Suprapubic skin (tissue), 4 donors: ENCODE measurements around the gene SH2D2A. TPM values are rescaled to one million over a fixed set of nuclear protein-coding genes. Genes with fewer than 3 reads are reported as not detected.

ENCODE experiments used
- DNase-seq, 2 donors: peaks; one replicate each; pipeline ENCODE4 v3.0.0-alpha.2; 2019; ENCODE audit warnings: low spot score in 2 of 2
- H3K27ac ChIP-seq: fragments of 200-600 bp; sonication (generic); one replicate; pipeline ENCODE4 v1.5.1; 2019
- H3K27me3 ChIP-seq: fragments of 200-600 bp; sonication (generic); one replicate; pipeline ENCODE4 v1.5.1; 2019
- H3K36me3 ChIP-seq: fragments of 200-600 bp; sonication (generic); one replicate; pipeline ENCODE4 v1.5.1; 2019
- H3K4me1 ChIP-seq: fragments of 200-600 bp; sonication (generic); one replicate; pipeline ENCODE4 v1.5.1; 2019
- H3K4me3 ChIP-seq: fragments of 200-600 bp; sonication (generic); one replicate; pipeline ENCODE4 v1.5.1; 2019; ENCODE audit warnings: mild to moderate bottlenecking
- H3K9me3 ChIP-seq: fragments of 200-600 bp; sonication (generic); one replicate; pipeline ENCODE4 v1.5.1; 2019
- CTCF ChIP-seq, 2 donors: fragments of 200-600 bp in 1 of 2; fragments of 450-650 bp in 1 of 2; sonication (generic) in 1 of 2; IDR thresholded peaks; one replicate each; pipeline ENCODE4 v1.5.1; 2016 to 2019; ENCODE audit warnings: antibody characterized with exemption in 2 of 2, mild to moderate bottlenecking in 1 of 2, moderate library complexity in 1 of 2
- EP300 ChIP-seq: sonication (generic); formaldehyde crosslinking; IDR thresholded peaks from one replicate; pipeline ENCODE4 v1.6.1; 2017; ENCODE audit warnings: antibody characterized with exemption
- POLR2A ChIP-seq, 2 donors: fragments of 450-650 bp; IDR thresholded peaks; one replicate each; pipeline ENCODE4 v1.6.1; 2017; ENCODE audit warnings: antibody characterized with exemption in 2 of 2, mild to moderate bottlenecking in 2 of 2, moderate library complexity in 2 of 2
- POLR2AphosphoS5 ChIP-seq, 3 donors: sonication (generic); formaldehyde crosslinking; IDR thresholded peaks; one replicate each; pipeline ENCODE4 v1.6.1; 2017; ENCODE audit warnings: antibody characterized with exemption in 3 of 3
- WGBS: methylation state at CpG from one replicate; pipeline ENCODE4 v1.1.5; 2018; 5-methylcytosine and 5-hydroxymethylcytosine counted together
- total RNA-seq, 4 donors: library from RNA; depleted of rRNA; stranded (reverse); fragments of >200 nt; gene quantifications; one replicate each; pipeline ENCODE4 v1.1.0, GENCODE V29; 2016

SH2D2A gene
- total RNA-seq, 4 donors from 2014 or later = 0.29 to 0.48 TPM; not detected in 2

GRCh38 chr1:156803086-156803851 lies 13.4 kb downstream of the SH2D2A start:
- WGBS = 90% methylated on average over 9 of the region's 13 CpGs
- peaks cover 26% of the 10 kb centered on the region for H3K4me1 ChIP-seq
- H3K36me3 ChIP-seq = peaks cover 36% of the 10 kb centered on the region
- no peak overlapping the region for H3K4me3 ChIP-seq
- H3K27me3 ChIP-seq = no peaks in the 10 kb centered on the region
- no peaks in the 10 kb centered on the region for H3K9me3 ChIP-seq
- no peak for TF ChIP-seq POLR2A (IDR thresholded peaks at IDR 0.05)
- TF ChIP-seq EP300 = no peak
- TF ChIP-seq POLR2AphosphoS5 (IDR thresholded peaks at IDR 0.05) = no peak
- DNase-seq = no peak
- H3K27ac ChIP-seq = no peak overlapping the region

- peaks cover 26% of the 10 kb centered on the region for H3K4me1 ChIP-seq
- no peak overlapping the region for H3K27ac ChIP-seq
- DNase-seq = peak in 1 of 2 donors; percentile 38
- no peaks in the 10 kb centered on the region for H3K27me3 ChIP-seq
- H3K36me3 ChIP-seq = peaks cover 44% of the 10 kb centered on the region
- no peaks in the 10 kb centered on the region for H3K9me3 ChIP-seq
- WGBS = 100% methylated on average over 8 of the region's 8 CpGs
- no peak overlapping the region for H3K4me3 ChIP-seq
- TF ChIP-seq CTCF (IDR thresholded peaks at IDR 0.05) = no peak
- no peak for TF ChIP-seq EP300
- no peak for TF ChIP-seq POLR2AphosphoS5 (IDR thresholded peaks at IDR 0.05)
- TF ChIP-seq POLR2A (IDR thresholded peaks at IDR 0.05) = no peak
These were observed 14.2 kb downstream of the SH2D2A start for GRCh38 chr1:156802421-156802935.

DNA sequence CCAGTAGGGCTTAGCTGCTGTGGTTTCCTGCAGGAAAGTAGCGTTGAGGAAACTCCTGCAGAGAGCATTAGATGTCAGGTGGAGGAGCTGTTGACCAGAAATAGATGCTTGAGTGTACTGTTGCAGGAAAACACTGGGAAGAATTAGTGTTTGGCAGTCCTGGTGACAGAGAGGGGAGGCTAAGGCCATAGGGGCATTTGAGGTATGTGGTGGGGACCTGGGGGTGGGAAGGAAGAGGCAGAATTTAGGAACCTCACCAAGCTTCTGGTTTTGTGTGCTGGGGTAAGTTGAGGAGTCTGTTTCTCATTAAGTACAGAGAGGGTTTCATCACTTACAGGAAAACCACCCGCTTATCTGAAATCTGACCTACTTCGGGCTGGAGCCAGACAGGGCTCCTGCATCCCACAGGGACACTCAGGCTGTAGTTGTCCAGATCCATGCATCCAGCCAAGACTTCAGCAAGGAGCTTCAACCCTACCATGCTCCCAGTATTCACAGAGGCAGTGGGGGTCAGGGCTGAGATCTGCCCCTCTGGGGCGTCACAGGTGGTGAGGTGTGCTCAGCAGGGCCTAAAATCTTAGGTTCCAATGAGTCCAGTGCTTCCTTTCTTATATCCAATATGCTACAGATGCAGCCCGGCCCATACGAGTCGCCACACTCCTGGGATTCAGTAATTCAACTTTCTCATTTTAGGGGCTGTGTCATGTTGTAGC lies 15.1 kb downstream of the SH2D2A start:
- WGBS = 55% methylated on average over 6 of the region's 7 CpGs

DNA sequence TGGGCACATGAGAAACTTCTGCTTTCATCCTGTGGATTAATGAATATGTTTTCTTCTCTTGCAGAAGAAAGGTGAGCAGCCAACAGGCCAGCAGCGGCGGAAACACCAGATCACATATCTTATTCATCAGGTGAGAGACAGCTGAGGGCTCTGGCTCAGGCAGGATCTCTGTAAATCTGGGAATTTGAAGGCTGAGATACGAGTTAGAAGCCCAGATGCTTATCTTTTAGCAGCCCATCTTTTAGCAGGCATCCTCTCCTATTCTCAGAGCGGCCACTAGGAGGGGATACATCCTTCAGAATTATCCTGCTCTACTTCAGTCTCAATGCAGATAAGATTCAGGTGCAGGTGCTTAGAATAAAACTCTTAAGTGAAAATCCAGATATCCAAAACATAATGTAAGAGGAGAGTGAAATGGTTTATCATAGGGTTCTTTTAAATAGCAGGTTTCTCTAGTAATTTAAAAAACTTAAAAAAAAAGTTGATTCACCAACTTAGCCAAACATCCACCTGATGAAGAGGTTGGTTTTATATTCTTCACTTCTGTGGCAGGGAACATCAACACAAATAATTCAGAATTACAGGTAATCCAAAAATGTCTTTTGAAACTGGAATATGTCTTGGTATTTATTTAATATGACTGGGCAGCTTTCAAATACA lies 19.3 kb downstream of the SH2D2A start:
- peak in 1 of 2 donors; percentile 9 for DNase-seq
- TF ChIP-seq CTCF (IDR thresholded peaks at IDR 0.05) (peak; percentile 37 to 70), POLR2AphosphoS5 (IDR thresholded peaks at IDR 0.05) (no peak)
- no peaks in the 10 kb centered on the region for H3K4me1 ChIP-seq
- no peaks in the 10 kb centered on the region for H3K27me3 ChIP-seq
- H3K36me3 ChIP-seq = peaks cover 95% of the 10 kb centered on the region
- no peaks in the 10 kb centered on the region for H3K9me3 ChIP-seq
- WGBS = 50% methylated on average over 4 of the region's 4 CpGs
- no peak overlapping the region for H3K4me3 ChIP-seq
- H3K27ac ChIP-seq = no peak overlapping the region

More for the DNA sequence above, 15.1 kb downstream of the SH2D2A start:
- H3K27me3 ChIP-seq = no peaks in the 10 kb centered on the region
- no peak for DNase-seq
- no peaks in the 10 kb centered on the region for H3K9me3 ChIP-seq
- TF ChIP-seq EP300 = no peak
- TF ChIP-seq CTCF (IDR thresholded peaks at IDR 0.05) = no peak
- TF ChIP-seq POLR2A (IDR thresholded peaks at IDR 0.05) = no peak
- no peak for TF ChIP-seq POLR2AphosphoS5 (IDR thresholded peaks at IDR 0.05)
- H3K36me3 ChIP-seq = peaks cover 53% of the 10 kb centered on the region
- H3K4me3 ChIP-seq = no peak overlapping the region
- no peak overlapping the region for H3K27ac ChIP-seq
- peaks cover 23% of the 10 kb centered on the region for H3K4me1 ChIP-seq

DNA sequence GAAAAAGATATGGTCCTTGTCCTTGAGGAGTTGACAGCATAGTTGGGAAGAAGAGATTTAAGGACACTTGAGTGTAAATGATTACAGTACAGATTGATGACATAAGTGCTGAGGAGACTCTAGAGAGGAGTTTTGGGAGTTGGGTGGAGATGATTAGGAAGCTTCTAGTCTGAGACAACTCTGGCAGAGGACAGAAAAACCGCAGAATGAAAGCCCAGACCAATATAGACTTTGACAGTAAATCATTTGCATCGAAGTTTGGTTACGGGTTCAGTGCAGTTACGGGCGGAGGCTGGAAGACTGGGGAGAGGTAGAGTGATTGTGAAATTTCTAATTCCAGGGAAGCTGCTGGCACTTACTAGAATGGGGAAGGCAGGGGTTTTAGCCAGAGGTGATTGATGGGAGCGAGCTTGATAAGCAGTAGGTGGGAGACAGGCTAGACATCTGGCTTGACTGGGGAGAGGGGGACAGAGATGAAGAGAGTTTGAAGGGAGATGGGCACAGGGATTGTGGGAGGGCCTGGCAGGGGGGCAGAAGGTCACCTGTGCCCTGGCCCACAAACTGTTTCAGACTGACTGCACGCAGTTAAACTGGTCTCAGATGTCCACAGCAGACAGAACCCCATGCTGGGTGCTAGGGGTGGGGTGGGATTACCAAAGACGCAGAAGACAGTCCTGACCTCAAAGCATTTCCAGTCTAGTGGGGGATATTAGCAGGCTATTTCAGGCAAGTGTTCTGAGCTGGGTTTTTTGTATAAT lies 20.1 kb downstream of the SH2D2A start:
- no peak for DNase-seq
- peaks cover 99% of the 10 kb centered on the region for H3K36me3 ChIP-seq
- TF ChIP-seq POLR2A (IDR thresholded peaks at IDR 0.05) = no peak
- no peak for TF ChIP-seq EP300
- no peak for TF ChIP-seq CTCF (IDR thresholded peaks at IDR 0.05)
- TF ChIP-seq POLR2AphosphoS5 (IDR thresholded peaks at IDR 0.05) = no peak

More for the DNA sequence above, 20.1 kb downstream of the SH2D2A start:
- H3K27ac ChIP-seq = no peak overlapping the region
- H3K27me3 ChIP-seq = no peaks in the 10 kb centered on the region
- no peaks in the 10 kb centered on the region for H3K4me1 ChIP-seq
- 75% methylated on average over 8 of the region's 8 CpGs for WGBS
- H3K9me3 ChIP-seq = no peaks in the 10 kb centered on the region
- no peak overlapping the region for H3K4me3 ChIP-seq
